Activated CD4-positive, alpha-beta T cell treated with anti-CD3 and anti-CD28 coated beads for 36 hours (primary cell): ENCODE results near the gene MACROD2. TPM values are rescaled to one million over a fixed set of nuclear protein-coding genes. Genes with fewer than 3 reads are reported as not detected.

Experiments
- ATAC-seq: fragments of 200-7000 bp; cut with Tn5 transposase; one replicate; pipeline ENCODE4 v1.10.0; 2021; ENCODE audit warnings: mild to moderate bottlenecking, moderate library complexity
- CTCF ChIA-PET: fragments of 350-600 bp; sonication (Branson Sonifier 250); formaldehyde crosslinking; loops from one replicate; lab custom pipeline; 2021; ENCODE audit warnings: antibody characterized with exemption; lab: Charles Lee
- POLR2A ChIA-PET: fragments of 350-600 bp; sonication (Branson Sonifier 250); formaldehyde crosslinking; loops from one replicate; lab custom pipeline; 2021; ENCODE audit warnings: antibody characterized with exemption, inconsistent platforms; lab: Charles Lee
- DNase-seq: peaks from one replicate; pipeline ENCODE4 v3.0.0-alpha.2; 2020
- H3K27ac Mint-ChIP-seq: one replicate; pipeline ENCODE4 v1.8.0; 2021; ENCODE audit warnings: mixed read lengths
- H3K27me3 Mint-ChIP-seq: one replicate; pipeline ENCODE4 v1.8.0; 2021; ENCODE audit warnings: mixed read lengths
- H3K36me3 Mint-ChIP-seq: one replicate; pipeline ENCODE4 v1.8.0; 2021; ENCODE audit warnings: low read depth, mixed read lengths
- H3K4me1 Mint-ChIP-seq: one replicate; pipeline ENCODE4 v1.8.0; 2021; ENCODE audit warnings: mixed read lengths
- H3K4me3 Mint-ChIP-seq: one replicate; pipeline ENCODE4 v1.8.0; 2021; ENCODE audit warnings: mild to moderate bottlenecking, moderate library complexity, mixed read lengths
- H3K9me3 Mint-ChIP-seq: one replicate; pipeline ENCODE4 v1.8.0; 2021; ENCODE audit warnings: low read depth, mixed read lengths
- intact Hi-C, 2 experiments: fragments of 100-400 bp; cut with DNase I in 1 of 2; cut with micrococcal nuclease in 1 of 2; formaldehyde crosslinking; loops; one replicate each; pipeline versions ENCODE4 v1.14.2 to v1.15.1; 2022 to 2024; cut with DNase I, micrococcal nuclease
- total RNA-seq, 2 experiments: library from RNA; stranded (reverse); gene quantifications; one replicate each; pipeline ENCODE4 v1.2.3, GENCODE V29; 2021

The MACROD2 gene
- total RNA-seq, 2 experiments from 2014 or later: not detected

- ChIA-PET POLR2A (no interaction called here), CTCF (no interaction called here)
- Mint-ChIP-seq H3K36me3 (no peaks in the 10 kb centered on the region), H3K27ac (no peak overlapping the region), H3K27me3 (no peaks in the 10 kb centered on the region), H3K9me3 (peaks cover 9% of the 10 kb centered on the region), H3K4me3 (no peak overlapping the region), H3K4me1 (no peaks in the 10 kb centered on the region)
- ATAC-seq (no peak), DNase-seq (no peak)
- intact Hi-C loops: no loop called here
These were observed 1292.8 kb downstream of the MACROD2 start for GRCh38 chr20:15288106-15288505.

- ChIA-PET CTCF (interaction anchor here (0.7 kb wide), 1 partner anchor 802 kb away, joined by 3 read pairs; no protein-coding TSS in a partner anchor), POLR2A (no interaction called here)
- ATAC-seq (no peak), DNase-seq (no peak)
- H3K9me3 Mint-ChIP-seq: peaks cover 6% of the 10 kb centered on the region
- intact Hi-C loops: no loop called here
- no peaks in the 10 kb centered on the region for H3K27me3 Mint-ChIP-seq
- H3K27ac Mint-ChIP-seq: no peak overlapping the region
- H3K36me3 Mint-ChIP-seq: no peaks in the 10 kb centered on the region
- H3K4me1 Mint-ChIP-seq: no peaks in the 10 kb centered on the region
- no peak overlapping the region for H3K4me3 Mint-ChIP-seq
These were observed 1294.0 kb downstream of the MACROD2 start for GRCh38 chr20:15289337-15289736.

GRCh38 chr20:15292405-15292804 is 1297.1 kb downstream of the MACROD2 start:
- CTCF ChIA-PET: no interaction called here
- no peaks in the 10 kb centered on the region for H3K4me1 Mint-ChIP-seq
- H3K9me3 Mint-ChIP-seq: peaks cover 6% of the 10 kb centered on the region
- ATAC-seq (no peak), DNase-seq (no peak)
- intact Hi-C loops: no loop called here
- H3K36me3 Mint-ChIP-seq: no peaks in the 10 kb centered on the region
- POLR2A ChIA-PET: no interaction called here
- no peaks in the 10 kb centered on the region for H3K27me3 Mint-ChIP-seq
- H3K27ac Mint-ChIP-seq: no peak overlapping the region
- no peak overlapping the region for H3K4me3 Mint-ChIP-seq

GRCh38 chr20:15296422-15296821 is 1301.1 kb downstream of the MACROD2 start:
- POLR2A ChIA-PET: no interaction called here
- intact Hi-C loops: no loop called here
- CTCF ChIA-PET: no interaction called here
- no peak overlapping the region for H3K27ac Mint-ChIP-seq
- DNase-seq (no peak), ATAC-seq (no peak)
- H3K36me3 Mint-ChIP-seq: no peaks in the 10 kb centered on the region
- H3K4me1 Mint-ChIP-seq: no peaks in the 10 kb centered on the region
- H3K27me3 Mint-ChIP-seq: no peaks in the 10 kb centered on the region
- H3K9me3 Mint-ChIP-seq: no peaks in the 10 kb centered on the region
- no peak overlapping the region for H3K4me3 Mint-ChIP-seq

- POLR2A ChIA-PET: no interaction called here
- H3K36me3 Mint-ChIP-seq: no peaks in the 10 kb centered on the region
- CTCF ChIA-PET: no interaction called here
These were observed 1302.0 kb downstream of the MACROD2 start for GRCh38 chr20:15297059-15297875.

GRCh38 chr20:15302075-15302474 is 1306.8 kb downstream of the MACROD2 start:
- CTCF ChIA-PET: interaction anchor here (0.7 to 1.0 kb wide), 2 partner anchors 12 to 629 kb away, joined by 3 read pairs; no protein-coding TSS in a partner anchor
- Mint-ChIP-seq H3K4me3 (no peak overlapping the region), H3K9me3 (peaks cover 4% of the 10 kb centered on the region), H3K36me3 (no peaks in the 10 kb centered on the region), H3K27me3 (no peaks in the 10 kb centered on the region), H3K4me1 (no peaks in the 10 kb centered on the region), H3K27ac (no peak overlapping the region)
- POLR2A ChIA-PET: no interaction called here
- no peak for ATAC-seq
- intact Hi-C loops: no loop called here
- DNase-seq: no peak

More at GRCh38 chr20:15297059-15297875, 1302.0 kb downstream of the MACROD2 start:
- ATAC-seq: no peak
- no peak overlapping the region for H3K27ac Mint-ChIP-seq
- no peaks in the 10 kb centered on the region for H3K9me3 Mint-ChIP-seq
- intact Hi-C loops: no loop called here
- H3K4me3 Mint-ChIP-seq: no peak overlapping the region
- no peaks in the 10 kb centered on the region for H3K27me3 Mint-ChIP-seq
- DNase-seq: no peak
- no peaks in the 10 kb centered on the region for H3K4me1 Mint-ChIP-seq

GRCh38 chr20:15310361-15310760 is 1315.0 kb downstream of the MACROD2 start:
- intact Hi-C loops: no loop called here
- no peak for DNase-seq
- CTCF ChIA-PET: no interaction called here

GRCh38 chr20:15316556-15316955 is 1321.2 kb downstream of the MACROD2 start:
- Mint-ChIP-seq H3K27me3 (no peaks in the 10 kb centered on the region), H3K36me3 (no peaks in the 10 kb centered on the region), H3K4me3 (no peak overlapping the region), H3K4me1 (no peaks in the 10 kb centered on the region), H3K27ac (no peak overlapping the region), H3K9me3 (peaks cover 4% of the 10 kb centered on the region)
- ATAC-seq: no peak
- ChIA-PET CTCF (no interaction called here), POLR2A (no interaction called here)
- intact Hi-C loops: no loop called here
- no peak for DNase-seq

More at GRCh38 chr20:15310361-15310760, 1315.0 kb downstream of the MACROD2 start:
- Mint-ChIP-seq H3K27ac (no peak overlapping the region), H3K4me3 (no peak overlapping the region), H3K36me3 (no peaks in the 10 kb centered on the region), H3K9me3 (peaks cover 8% of the 10 kb centered on the region), H3K27me3 (no peaks in the 10 kb centered on the region), H3K4me1 (no peaks in the 10 kb centered on the region)
- ATAC-seq: no peak
- POLR2A ChIA-PET: no interaction called here

- Mint-ChIP-seq H3K4me1 (no peaks in the 10 kb centered on the region), H3K27ac (no peak overlapping the region), H3K9me3 (peaks cover 4% of the 10 kb centered on the region), H3K36me3 (no peaks in the 10 kb centered on the region), H3K27me3 (no peaks in the 10 kb centered on the region), H3K4me3 (no peak overlapping the region)
- ChIA-PET CTCF (no interaction called here), POLR2A (no interaction called here)
- intact Hi-C loops: no loop called here
- DNase-seq (no peak), ATAC-seq (no peak)
These were observed 1322.4 kb downstream of the MACROD2 start for GRCh38 chr20:15317546-15318232.

- ChIA-PET CTCF (no interaction called here), POLR2A (no interaction called here)
- H3K4me1 Mint-ChIP-seq: no peaks in the 10 kb centered on the region
- no peak overlapping the region for H3K4me3 Mint-ChIP-seq
- intact Hi-C loops: no loop called here
- H3K27me3 Mint-ChIP-seq: no peaks in the 10 kb centered on the region
- ATAC-seq (no peak), DNase-seq (no peak)
- H3K36me3 Mint-ChIP-seq: no peaks in the 10 kb centered on the region
- peaks cover 4% of the 10 kb centered on the region for H3K9me3 Mint-ChIP-seq
- no peak overlapping the region for H3K27ac Mint-ChIP-seq
These were observed 1323.4 kb downstream of the MACROD2 start for GRCh38 chr20:15318682-15319081.

- CTCF ChIA-PET: no interaction called here
- Mint-ChIP-seq H3K4me1 (no peaks in the 10 kb centered on the region), H3K27me3 (no peaks in the 10 kb centered on the region), H3K36me3 (no peaks in the 10 kb centered on the region), H3K9me3 (peaks cover 4% of the 10 kb centered on the region), H3K27ac (no peak overlapping the region), H3K4me3 (no peak overlapping the region)
- no peak for DNase-seq
- intact Hi-C loops: no loop called here
- ATAC-seq: no peak
- POLR2A ChIA-PET: no interaction called here
These were observed 1324.1 kb downstream of the MACROD2 start for GRCh38 chr20:15319439-15319838.

- H3K4me3 Mint-ChIP-seq: no peak overlapping the region
- ATAC-seq (no peak), DNase-seq (no peak)
- no peaks in the 10 kb centered on the region for H3K27me3 Mint-ChIP-seq
- H3K9me3 Mint-ChIP-seq: peaks cover 2% of the 10 kb centered on the region
- intact Hi-C loops: no loop called here
- no peak overlapping the region for H3K27ac Mint-ChIP-seq
- no peaks in the 10 kb centered on the region for H3K4me1 Mint-ChIP-seq
- no peaks in the 10 kb centered on the region for H3K36me3 Mint-ChIP-seq
- POLR2A ChIA-PET: no interaction called here
- CTCF ChIA-PET: no interaction called here
These were observed 1325.6 kb downstream of the MACROD2 start for GRCh38 chr20:15320941-15321340.
